Activated T-cell treated with anti-CD3 and anti-CD28 coated beads, Interleukin-2, amount 50 U/mL, for 24 hours (primary cell): ENCODE measurements around the gene RAPGEF1.

Source experiments
- DNase-seq: peaks from one replicate; pipeline ENCODE4 v3.0.0-alpha.2; 2020
- H3K27ac Mint-ChIP-seq: 2 replicates; pipeline ENCODE4 v1.8.0; 2020; ENCODE audit warnings: mild to moderate bottlenecking, mixed read lengths
- H3K27me3 Mint-ChIP-seq: 2 replicates; pipeline ENCODE4 v1.8.0; 2020; ENCODE audit warnings: mixed read lengths
- H3K36me3 Mint-ChIP-seq: 2 replicates; pipeline ENCODE4 v1.8.0; 2020; ENCODE audit warnings: low read depth, mixed read lengths
- H3K4me1 Mint-ChIP-seq: 2 replicates; pipeline ENCODE4 v1.8.0; 2020; ENCODE audit warnings: low read depth, mixed read lengths
- H3K4me3 Mint-ChIP-seq: 2 replicates; pipeline ENCODE4 v1.8.0; 2020; ENCODE audit warnings: mild to moderate bottlenecking, moderate library complexity, mixed read lengths
- H3K9me3 Mint-ChIP-seq: 2 replicates; pipeline ENCODE4 v1.8.0; 2020; ENCODE audit warnings: mixed read lengths

The RAPGEF1 gene

GRCh38 chr9:131739133-131739958 is 530 bp downstream of the RAPGEF1 start:
- H3K9me3 Mint-ChIP-seq, result no peaks in the 10 kb centered on the region
- H3K4me1 Mint-ChIP-seq, result peaks cover 63% of the 10 kb centered on the region
- peak overlapping the region; percentile 94 for H3K4me3 Mint-ChIP-seq
- peak; percentile 75 for DNase-seq
- peaks cover 39% of the 10 kb centered on the region for H3K36me3 Mint-ChIP-seq
- H3K27ac Mint-ChIP-seq, result peak overlapping the region; percentile 93
- no peaks in the 10 kb centered on the region for H3K27me3 Mint-ChIP-seq

DNA sequence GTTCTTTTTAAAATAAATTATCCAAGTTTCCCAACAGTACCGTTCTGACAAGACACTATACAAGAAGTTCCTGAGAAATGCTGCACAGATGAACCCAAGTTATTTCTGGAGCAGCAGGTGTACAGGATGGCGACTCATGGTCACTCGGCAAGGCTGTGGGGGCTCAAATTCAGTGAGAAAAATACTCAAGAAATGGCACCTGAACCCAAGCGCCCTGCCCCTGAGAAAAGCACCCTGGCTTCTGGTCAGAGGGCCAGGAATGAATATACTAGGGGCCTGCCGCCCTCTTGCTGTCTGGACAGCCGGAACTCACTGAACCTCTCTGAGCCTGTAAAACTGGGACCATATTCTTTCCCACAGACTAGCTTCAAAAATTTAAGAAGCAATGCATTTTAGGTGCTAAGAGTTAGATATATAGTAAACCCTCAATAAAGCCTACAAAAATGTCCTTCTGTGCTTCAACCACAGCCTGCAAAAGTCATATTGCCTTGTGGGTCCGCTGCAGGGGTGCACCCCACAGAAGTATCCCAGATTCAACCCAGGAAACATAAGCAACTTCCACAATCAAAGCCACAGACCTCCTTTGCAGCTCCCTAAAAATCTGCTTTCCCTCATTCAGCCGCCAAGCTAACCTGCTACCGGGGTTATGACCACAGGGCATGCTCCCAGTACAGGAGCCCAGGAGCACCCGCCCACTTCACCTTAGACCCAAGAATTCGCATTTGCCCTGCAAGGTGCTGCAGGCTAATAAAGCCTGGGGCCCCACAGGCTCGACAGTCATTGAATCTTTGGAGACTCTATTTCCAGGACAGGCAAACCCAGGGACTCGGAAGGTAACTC is 1.4 kb downstream of the RAPGEF1 start:
- Mint-ChIP-seq H3K27me3 (no peaks in the 10 kb centered on the region), H3K4me1 (peaks cover 63% of the 10 kb centered on the region), H3K4me3 (peak overlapping the region; percentile 94), H3K36me3 (peaks cover 46% of the 10 kb centered on the region), H3K27ac (peak overlapping the region; percentile 93), H3K9me3 (no peaks in the 10 kb centered on the region)
- no peak for DNase-seq

GRCh38 chr9:131737426-131737825 is 2.5 kb downstream of the RAPGEF1 start:
- Mint-ChIP-seq H3K4me3 (peak overlapping the region; percentile 68), H3K27me3 (no peaks in the 10 kb centered on the region), H3K36me3 (peaks cover 48% of the 10 kb centered on the region), H3K9me3 (no peaks in the 10 kb centered on the region), H3K27ac (peak overlapping the region; percentile 96), H3K4me1 (peaks cover 63% of the 10 kb centered on the region)
- no peak for DNase-seq

DNA sequence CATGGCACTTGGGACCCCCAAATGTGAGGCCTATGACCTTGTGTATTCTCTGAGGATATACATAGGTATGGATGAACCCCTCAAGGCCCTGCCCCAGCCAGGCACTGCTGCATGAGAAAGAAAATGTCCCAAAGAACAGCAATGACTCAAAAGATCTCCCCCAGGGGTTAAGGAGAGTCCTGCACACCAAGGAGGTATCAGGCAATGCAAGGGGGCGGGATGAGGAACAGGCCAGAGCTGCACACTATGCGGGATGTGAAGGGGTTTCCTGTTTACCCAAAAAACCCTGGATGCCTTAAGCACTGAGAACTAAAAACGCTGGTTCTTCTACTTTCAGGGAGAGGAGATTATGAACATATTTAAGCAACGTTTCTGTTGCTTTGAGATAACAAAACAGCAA is 3.4 kb downstream of the RAPGEF1 start:
- H3K4me1 Mint-ChIP-seq, result peaks cover 73% of the 10 kb centered on the region
- peaks cover 53% of the 10 kb centered on the region for H3K36me3 Mint-ChIP-seq
- no peaks in the 10 kb centered on the region for H3K27me3 Mint-ChIP-seq
- no peaks in the 10 kb centered on the region for H3K9me3 Mint-ChIP-seq
- peak overlapping the region; percentile 96 for H3K27ac Mint-ChIP-seq
- DNase-seq, result no peak
- peak overlapping the region; percentile 68 for H3K4me3 Mint-ChIP-seq

GRCh38 chr9:131735238-131736128 is 4.4 kb downstream of the RAPGEF1 start:
- Mint-ChIP-seq H3K27me3 (no peaks in the 10 kb centered on the region), H3K36me3 (peaks cover 53% of the 10 kb centered on the region), H3K4me3 (peak overlapping the region; percentile 68), H3K27ac (peak overlapping the region; percentile 96), H3K9me3 (no peaks in the 10 kb centered on the region), H3K4me1 (peaks cover 82% of the 10 kb centered on the region)
- DNase-seq, result no peak

GRCh38 chr9:131734781-131735180 is 5.1 kb downstream of the RAPGEF1 start:
- H3K4me1 Mint-ChIP-seq, result peaks cover 82% of the 10 kb centered on the region
- H3K36me3 Mint-ChIP-seq, result peaks cover 53% of the 10 kb centered on the region
- H3K9me3 Mint-ChIP-seq, result no peaks in the 10 kb centered on the region
- H3K4me3 Mint-ChIP-seq, result peak overlapping the region; percentile 68
- peak overlapping the region; percentile 96 for H3K27ac Mint-ChIP-seq
- DNase-seq, result no peak
- H3K27me3 Mint-ChIP-seq, result no peaks in the 10 kb centered on the region

GRCh38 chr9:131734165-131734610 is 5.7 kb downstream of the RAPGEF1 start:
- DNase-seq, result no peak
- peak overlapping the region; percentile 68 for H3K4me3 Mint-ChIP-seq
- no peaks in the 10 kb centered on the region for H3K9me3 Mint-ChIP-seq
- peaks cover 55% of the 10 kb centered on the region for H3K36me3 Mint-ChIP-seq
- H3K27ac Mint-ChIP-seq, result peak overlapping the region; percentile 96
- no peaks in the 10 kb centered on the region for H3K27me3 Mint-ChIP-seq
- peaks cover 87% of the 10 kb centered on the region for H3K4me1 Mint-ChIP-seq

DNA sequence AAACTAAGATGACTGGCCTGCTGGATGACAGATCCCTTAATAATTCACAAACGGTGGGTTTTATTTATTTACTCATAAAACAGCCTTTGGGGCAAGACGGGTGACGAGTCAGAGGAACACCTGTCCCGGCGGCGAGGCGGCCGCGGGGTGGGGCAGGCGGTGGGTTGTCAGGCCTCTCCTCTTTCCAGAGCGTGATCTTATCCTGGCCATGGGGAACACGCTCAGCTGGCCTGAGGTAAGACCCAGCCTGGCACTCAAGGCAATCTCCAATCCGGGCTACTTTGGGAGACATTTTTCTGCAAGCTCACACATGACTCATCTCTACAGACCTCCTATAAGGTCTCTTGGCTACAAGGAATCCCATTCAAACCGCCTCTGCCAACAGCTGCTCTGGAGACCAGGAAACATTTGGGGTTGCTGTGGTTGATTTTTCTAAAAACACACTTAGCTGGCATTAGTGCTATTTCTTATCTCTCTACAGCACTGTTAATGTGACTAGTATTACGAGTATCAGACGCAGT is 6.3 kb downstream of the RAPGEF1 start:
- Mint-ChIP-seq H3K27ac (peak overlapping the region; percentile 96), H3K27me3 (no peaks in the 10 kb centered on the region), H3K9me3 (no peaks in the 10 kb centered on the region), H3K36me3 (peaks cover 50% of the 10 kb centered on the region), H3K4me1 (peaks cover 89% of the 10 kb centered on the region), H3K4me3 (peak overlapping the region; percentile 68)
- peak; percentile 64 for DNase-seq

GRCh38 chr9:131732636-131733289 is 7.1 kb downstream of the RAPGEF1 start:
- H3K4me1 Mint-ChIP-seq, result peaks cover 92% of the 10 kb centered on the region
- H3K27ac Mint-ChIP-seq, result peak overlapping the region; percentile 96
- no peaks in the 10 kb centered on the region for H3K27me3 Mint-ChIP-seq
- peaks cover 47% of the 10 kb centered on the region for H3K36me3 Mint-ChIP-seq
- H3K4me3 Mint-ChIP-seq, result peak overlapping the region; percentile 68
- DNase-seq, result peak; percentile 50
- no peaks in the 10 kb centered on the region for H3K9me3 Mint-ChIP-seq

DNA sequence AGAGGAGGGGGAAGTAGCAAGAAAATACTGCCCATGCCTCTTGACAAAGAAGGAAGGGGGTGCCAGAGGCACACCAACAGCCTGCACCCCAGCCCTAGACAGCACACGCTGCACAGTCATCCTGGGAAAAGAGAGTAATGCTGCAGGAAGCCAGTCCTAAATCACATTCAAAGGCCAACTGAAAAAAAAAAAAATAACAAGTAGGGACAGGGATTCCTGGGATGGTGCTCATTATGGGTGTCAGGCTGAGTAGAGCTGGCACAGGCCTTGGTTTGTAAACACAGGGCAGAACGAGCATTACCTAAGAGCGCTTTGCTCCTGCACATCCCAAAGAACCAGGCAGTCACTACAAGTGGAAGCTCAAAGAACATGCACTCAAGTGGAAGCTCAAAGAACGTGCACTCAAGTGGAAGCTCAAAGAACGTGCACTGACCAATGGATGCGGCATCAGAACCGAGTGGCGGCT is 7.8 kb downstream of the RAPGEF1 start:
- Mint-ChIP-seq H3K27me3 (no peaks in the 10 kb centered on the region), H3K27ac (peak overlapping the region; percentile 96), H3K36me3 (peaks cover 45% of the 10 kb centered on the region), H3K9me3 (no peaks in the 10 kb centered on the region), H3K4me1 (peaks cover 94% of the 10 kb centered on the region), H3K4me3 (peak overlapping the region; percentile 68)
- no peak for DNase-seq

- peak overlapping the region; percentile 68 for H3K4me3 Mint-ChIP-seq
These were observed 8.2 kb downstream of the RAPGEF1 start for GRCh38 chr9:131731644-131732043.

GRCh38 chr9:131731237-131731636 is 8.6 kb downstream of the RAPGEF1 start:
- H3K27ac Mint-ChIP-seq, result peak overlapping the region; percentile 96
- DNase-seq, result no peak
- no peaks in the 10 kb centered on the region for H3K27me3 Mint-ChIP-seq
- peak overlapping the region; percentile 68 for H3K4me3 Mint-ChIP-seq
- H3K4me1 Mint-ChIP-seq, result peaks cover 94% of the 10 kb centered on the region
- H3K9me3 Mint-ChIP-seq, result no peaks in the 10 kb centered on the region
- peaks cover 45% of the 10 kb centered on the region for H3K36me3 Mint-ChIP-seq

More at GRCh38 chr9:131731644-131732043, 8.2 kb downstream of the RAPGEF1 start:
- Mint-ChIP-seq H3K27ac (peak overlapping the region; percentile 96), H3K27me3 (no peaks in the 10 kb centered on the region), H3K4me1 (peaks cover 94% of the 10 kb centered on the region), H3K36me3 (peaks cover 46% of the 10 kb centered on the region), H3K9me3 (no peaks in the 10 kb centered on the region)
- no peak for DNase-seq

- Mint-ChIP-seq H3K27me3 (no peaks in the 10 kb centered on the region), H3K4me1 (peaks cover 90% of the 10 kb centered on the region), H3K36me3 (peaks cover 40% of the 10 kb centered on the region), H3K4me3 (peak overlapping the region; percentile 61), H3K9me3 (no peaks in the 10 kb centered on the region), H3K27ac (peak overlapping the region; percentile 96)
- peak; percentile 80 for DNase-seq
These were observed 10.9 kb downstream of the RAPGEF1 start for GRCh38 chr9:131728961-131729360.
